Small intestine (tissue), 7 donors: ENCODE measurements around the gene SOX10. TPM values are rescaled to one million over a fixed set of nuclear protein-coding genes. Genes with fewer than 3 reads are reported as not detected.
"Not testable (repeated sequence)": the region's sequence is repeated elsewhere in the genome, so short reads cannot be mapped to it uniquely, and the experiment has no call there.

Experiments
- DNase-seq, 2 donors: peaks; one replicate each; pipeline versions ENCODE4 v3.0.0 to v3.0.0-alpha.2; 2013
- FAIRE-seq: peaks from 2 replicates; lab custom pipeline; 2012; peaks lifted over from hg19 to GRCh38; lab: Jason Lieb, UNC
- H3K27ac ChIP-seq, 3 donors: one replicate each; pipeline ENCODE4 v1.5.1; 2013; ENCODE audit warnings: low read length in 2 of 3, mild to moderate bottlenecking in 2 of 3, control low read depth in 1 of 3, inconsistent platforms in 1 of 3, low read depth in 1 of 3, moderate library complexity in 1 of 3
- H3K27me3 ChIP-seq, 3 donors: one replicate each; pipeline ENCODE4 v1.6.1; 2013; ENCODE audit warnings: low read length in 3 of 3, inconsistent platforms in 1 of 3; ENCODE audit not compliant: control insufficient read depth in 3 of 3, insufficient read depth in 3 of 3
- H3K36me3 ChIP-seq, 3 donors: one replicate each; pipeline ENCODE4 v1.6.1; 2013; ENCODE audit warnings: low read length in 3 of 3, inconsistent platforms in 1 of 3, low read depth in 1 of 3, mild to moderate bottlenecking in 1 of 3, moderate library complexity in 1 of 3; ENCODE audit not compliant: control insufficient read depth in 3 of 3, insufficient read depth in 2 of 3
- H3K4me1 ChIP-seq, 3 donors: one replicate each; pipeline ENCODE4 v1.6.1; 2013; ENCODE audit warnings: low read length in 2 of 3, inconsistent platforms in 1 of 3, low read depth in 1 of 3, mild to moderate bottlenecking in 1 of 3, moderate library complexity in 1 of 3; ENCODE audit not compliant: control insufficient read depth in 3 of 3, insufficient read depth in 2 of 3
- H3K4me3 ChIP-seq, 3 donors: one replicate each; pipeline ENCODE4 v1.5.1; 2013; ENCODE audit warnings: low read length in 3 of 3, control low read depth in 1 of 3, inconsistent platforms in 1 of 3, low read depth in 1 of 3, mild to moderate bottlenecking in 1 of 3, moderate library complexity in 1 of 3
- H3K9me3 ChIP-seq, 2 donors: one replicate each; pipeline ENCODE4 v1.6.1; 2013; ENCODE audit warnings: low read depth in 1 of 2, low read length in 1 of 2; ENCODE audit not compliant: control insufficient read depth in 2 of 2, insufficient read depth in 1 of 2
- WGBS, 3 donors: extraction: QIAGEN DNeasy Blood & Tissue Kit; methylation state at CpG; one replicate each; pipeline ENCODE4 v1.1.7; 2013; 5-methylcytosine and 5-hydroxymethylcytosine counted together
- polyA plus RNA-seq, 4 donors: library from polyadenylated mRNA; stranded (reverse) in 3 of 4; unstranded in 1 of 4; fragments of 200-250 nt in 3 of 4; fragments of 120-200 nt in 1 of 4; gene quantifications; one replicate each; pipeline versions ENCODE4 v1.2.1 to v1.2.3, GENCODE V29; 2013
- donor health status: healthy with polysubstance abuse.
- donor health status: control.
- donor health status: control.
- donor health status: Bipolar disorder and iron deficiency.
- donor health status: healthy.

The SOX10 gene
- polyA plus RNA-seq, 4 donors: 0.27 to 2.8 (median 1.8) TPM; not detected in 1

GRCh38 chr22:37953062-37953436 lies 31.3 kb downstream of the SOX10 start:
- Histone ChIP-seq H3K27me3 (peaks cover 0 to 20% (median 0%) of the 10 kb centered on the region in 3 donors), H3K27ac (no peak overlapping the region), H3K4me3 (peak overlapping the region; percentile 32 to 96 (median 84)), H3K36me3 (peaks cover 2 to 20% (median 8%) of the 10 kb centered on the region in 3 donors), H3K4me1 (peaks cover 0 to 10% (median 7%) of the 10 kb centered on the region in 3 donors), H3K9me3 (no peaks in the 10 kb centered on the region)
- no peak for FAIRE-seq
- no peak for DNase-seq
- WGBS, 3 donors: 1 to 2% (median 2%) methylated on average over 13 of the region's 13 CpGs

GRCh38 chr22:37952629-37953028 lies 31.7 kb downstream of the SOX10 start:
- H3K27me3 ChIP-seq: peaks cover 0 to 20% (median 0%) of the 10 kb centered on the region in 3 donors
- H3K36me3 ChIP-seq: peaks cover 2 to 16% (median 5%) of the 10 kb centered on the region in 3 donors
- not testable (repeated sequence) for H3K9me3 ChIP-seq, FAIRE-seq, H3K27ac ChIP-seq
- peaks cover 0 to 10% (median 7%) of the 10 kb centered on the region in 3 donors for H3K4me1 ChIP-seq
- peak in 1 of 2 donors; percentile 17 for DNase-seq
- WGBS, 3 donors: 6 to 11% (median 6%) methylated on average over 20 of the region's 20 CpGs
- peak overlapping the region in 1 of 3 donors; percentile 84 for H3K4me3 ChIP-seq

GRCh38 chr22:37951305-37951704 lies 33.0 kb downstream of the SOX10 start:
- FAIRE-seq (no peak), DNase-seq (no peak)
- H3K27ac ChIP-seq: no peak overlapping the region
- H3K4me1 ChIP-seq: peaks cover 0 to 10% (median 7%) of the 10 kb centered on the region in 3 donors
- peaks cover 0 to 20% (median 0%) of the 10 kb centered on the region in 3 donors for H3K27me3 ChIP-seq
- H3K9me3 ChIP-seq: no peaks in the 10 kb centered on the region
- H3K4me3 ChIP-seq: no peak overlapping the region
- H3K36me3 ChIP-seq: peaks cover 0 to 3% (median 0%) of the 10 kb centered on the region in 3 donors
- WGBS, 3 donors: 63 to 72% (median 63%) methylated on average over 8 of the region's 8 CpGs

GRCh38 chr22:37947142-37947795 lies 37.1 kb downstream of the SOX10 start:
- 89 to 92% (median 90%) methylated on average over 14 of the region's 14 CpGs for WGBS, 3 donors
- not testable (repeated sequence) for H3K4me3 ChIP-seq, DNase-seq, H3K9me3 ChIP-seq, FAIRE-seq, H3K4me1 ChIP-seq, H3K27ac ChIP-seq, H3K27me3 ChIP-seq
- H3K36me3 ChIP-seq: peaks cover 0 to 10% (median 0%) of the 10 kb centered on the region in 3 donors

- FAIRE-seq, H3K4me1 ChIP-seq, H3K9me3 ChIP-seq, H3K4me3 ChIP-seq, DNase-seq, H3K27me3 ChIP-seq, H3K27ac ChIP-seq: not testable (repeated sequence)
- WGBS, 3 donors: 93 to 95% (median 94%) methylated on average over 9 to 11 of the region's 11 CpGs
- peaks cover 0 to 37% (median 2%) of the 10 kb centered on the region in 3 donors for H3K36me3 ChIP-seq
These were observed 39.9 kb downstream of the SOX10 start for GRCh38 chr22:37944423-37944822.

GRCh38 chr22:37943825-37944198 lies 40.5 kb downstream of the SOX10 start:
- H3K36me3 ChIP-seq: peaks cover 0 to 43% (median 4%) of the 10 kb centered on the region in 3 donors

GRCh38 chr22:37943136-37943824 lies 41.1 kb downstream of the SOX10 start:
- DNase-seq (peak in 1 of 2 donors; percentile 29), FAIRE-seq (no peak)
- H3K36me3 ChIP-seq: peaks cover 0 to 48% (median 4%) of the 10 kb centered on the region in 3 donors
- H3K4me1 ChIP-seq: no peaks in the 10 kb centered on the region
- no peak overlapping the region for H3K4me3 ChIP-seq
- no peak overlapping the region for H3K27ac ChIP-seq
- H3K9me3 ChIP-seq: no peaks in the 10 kb centered on the region
- H3K27me3 ChIP-seq: no peaks in the 10 kb centered on the region
- 82 to 86% (median 84%) methylated on average over 12 of the region's 12 CpGs for WGBS, 3 donors

More at GRCh38 chr22:37943825-37944198, 40.5 kb downstream of the SOX10 start:
- FAIRE-seq: no peak
- no peak for DNase-seq
- 80 to 94% (median 93%) methylated on average over 7 of the region's 7 CpGs for whole genome bisulfite sequencing, 3 donors
- Histone ChIP-seq H3K27me3 (no peaks in the 10 kb centered on the region), H3K9me3 (no peaks in the 10 kb centered on the region), H3K4me3 (no peak overlapping the region), H3K4me1 (no peaks in the 10 kb centered on the region), H3K27ac (no peak overlapping the region)

GRCh38 chr22:37942133-37942532 lies 42.2 kb downstream of the SOX10 start:
- 91 to 95% (median 94%) methylated on average over 8 of the region's 8 CpGs for WGBS, 3 donors
- Histone ChIP-seq H3K27me3 (no peaks in the 10 kb centered on the region), H3K4me1 (no peaks in the 10 kb centered on the region), H3K4me3 (no peak overlapping the region), H3K36me3 (peaks cover 4 to 58% (median 4%) of the 10 kb centered on the region in 3 donors), H3K27ac (no peak overlapping the region), H3K9me3 (no peaks in the 10 kb centered on the region)
- FAIRE-seq (no peak), DNase-seq (no peak)
